Activated CD4-positive, alpha-beta T cell treated with anti-CD3 and anti-CD28 coated beads, Interleukin-2, amount 50 U/mL, for 16 hours (primary cell): ENCODE measurements around the gene ESR2.
"Not testable (repeated sequence)": the region's sequence is repeated elsewhere in the genome, so short reads cannot be mapped to it uniquely, and the experiment has no call there.

Experiments used
- DNase-seq: peaks from one replicate; pipeline ENCODE4 v3.0.0-alpha.2; 2020

The ESR2 gene

DNA sequence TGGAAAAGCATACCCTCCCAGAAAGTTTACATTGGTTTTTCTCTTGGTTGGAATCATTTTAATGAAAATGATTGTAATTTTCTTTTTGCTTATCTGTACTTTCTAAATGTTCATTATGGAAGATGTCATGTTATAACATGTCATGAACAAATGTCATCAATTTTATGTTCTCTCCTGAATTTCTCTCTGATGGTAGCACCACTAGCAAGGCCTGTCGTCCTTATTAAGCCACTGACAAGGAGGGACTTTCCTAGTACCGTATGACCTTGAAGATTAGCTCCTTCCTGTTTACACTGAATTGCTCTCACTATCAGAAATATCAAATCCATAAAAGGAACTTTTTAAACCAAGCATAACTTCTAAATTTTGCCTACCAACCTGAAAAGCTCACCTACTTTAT lies 99.0 kb downstream of the ESR2 start:
- peak; percentile 27 for DNase-seq

GRCh38 chr14:64194404-64194803 lies 99.8 kb downstream of the ESR2 start:
- DNase-seq = no peak

- DNase-seq = no peak
Observed at GRCh38 chr14:64193821-64194220, 100.3 kb downstream of the ESR2 start.

GRCh38 chr14:64191756-64192155 lies 102.4 kb downstream of the ESR2 start:
- DNase-seq = no peak

GRCh38 chr14:64190974-64191502 lies 103.1 kb downstream of the ESR2 start:
- no peak for DNase-seq

GRCh38 chr14:64187331-64187730 lies 106.8 kb downstream of the ESR2 start:
- DNase-seq = no peak

- no peak for DNase-seq
Observed at GRCh38 chr14:64186231-64187129, 107.7 kb downstream of the ESR2 start.

DNA sequence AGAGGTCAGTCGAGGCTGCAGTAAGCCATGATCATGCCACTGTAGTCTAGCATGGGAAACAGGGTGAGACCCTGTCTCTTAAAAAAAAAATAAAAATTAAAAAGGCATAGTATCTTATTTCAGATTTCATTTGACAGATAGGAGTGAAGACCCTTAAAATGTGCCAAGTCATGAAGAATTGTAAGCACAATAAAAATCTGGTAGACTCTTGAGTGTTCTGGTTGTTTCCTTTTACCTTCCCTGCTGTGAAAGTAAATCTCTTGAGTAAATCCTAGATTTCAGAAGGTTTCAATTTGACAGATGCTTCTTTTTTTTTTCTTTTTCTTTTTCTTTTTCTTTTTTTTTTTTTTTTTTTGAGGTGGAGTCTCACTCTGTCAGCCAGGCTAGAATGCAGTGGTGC lies 109.0 kb downstream of the ESR2 start:
- DNase-seq = peak; percentile 49

GRCh38 chr14:64184103-64184729 lies 110.0 kb downstream of the ESR2 start:
- no peak for DNase-seq

GRCh38 chr14:64182908-64183307 lies 111.3 kb downstream of the ESR2 start:
- DNase-seq = not testable (repeated sequence)

DNA sequence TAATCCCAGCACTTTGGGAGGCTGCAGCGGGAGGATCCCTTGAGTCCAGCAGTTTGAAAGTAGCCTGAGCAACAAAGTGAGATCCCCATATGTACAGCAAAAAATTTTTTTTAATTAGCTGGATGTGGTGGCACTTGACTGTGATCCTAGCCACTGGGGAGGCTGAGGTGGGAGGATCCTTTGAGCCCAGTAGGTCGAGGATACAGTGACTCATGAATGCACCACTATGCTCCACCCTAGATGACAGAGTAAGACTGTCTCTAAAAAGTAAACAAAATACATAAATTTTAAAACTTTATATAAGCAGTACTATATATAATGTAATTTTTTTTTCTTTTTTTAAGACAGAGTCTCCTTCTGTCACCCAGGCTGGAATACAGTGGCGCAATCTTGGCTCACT lies 115.4 kb downstream of the ESR2 start:
- DNase-seq = no peak

DNA sequence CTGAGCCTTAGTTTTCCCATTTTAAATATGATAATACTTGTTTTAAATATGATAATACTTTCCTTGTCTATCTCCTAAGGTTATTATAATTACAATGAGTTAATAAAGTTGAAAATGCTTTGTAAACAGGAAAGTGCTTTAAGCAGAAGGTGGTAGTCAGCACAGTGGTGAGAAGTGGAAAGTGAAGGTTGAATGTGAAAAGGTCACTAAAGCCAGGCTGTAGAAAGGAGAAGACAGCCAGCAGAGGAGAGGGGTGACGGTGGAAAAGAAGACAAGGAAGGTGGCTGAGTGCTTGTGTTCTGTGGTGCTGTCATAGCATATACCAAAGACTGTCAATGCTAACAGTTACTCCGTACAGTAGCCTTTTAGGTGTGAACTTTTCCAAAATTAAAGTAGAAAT lies 117.8 kb downstream of the ESR2 start:
- no peak for DNase-seq

- DNase-seq = peak; percentile 17
Observed at GRCh38 chr14:64174922-64175782, 119.0 kb downstream of the ESR2 start.

DNA sequence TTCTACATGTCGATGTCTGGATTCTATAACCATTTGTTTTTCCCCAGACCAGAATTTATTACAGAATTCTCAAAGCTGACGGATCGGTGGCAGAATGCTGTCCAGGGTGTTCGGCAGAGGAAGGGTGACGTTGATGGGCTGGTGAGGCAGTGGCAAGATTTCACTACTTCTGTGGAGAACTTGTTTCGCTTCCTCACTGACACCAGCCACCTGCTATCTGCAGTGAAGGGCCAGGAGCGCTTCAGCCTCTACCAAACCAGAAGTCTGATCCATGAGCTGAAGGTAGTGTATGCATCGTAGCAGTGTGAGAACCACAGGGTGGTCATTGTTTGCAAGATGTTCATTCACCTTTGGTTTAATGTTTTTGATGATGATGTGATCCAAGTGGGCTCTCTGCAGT lies 124.0 kb downstream of the ESR2 start:
- no peak for DNase-seq

- DNase-seq = no peak
Observed at GRCh38 chr14:64159588-64159987, 134.6 kb downstream of the ESR2 start.

DNA sequence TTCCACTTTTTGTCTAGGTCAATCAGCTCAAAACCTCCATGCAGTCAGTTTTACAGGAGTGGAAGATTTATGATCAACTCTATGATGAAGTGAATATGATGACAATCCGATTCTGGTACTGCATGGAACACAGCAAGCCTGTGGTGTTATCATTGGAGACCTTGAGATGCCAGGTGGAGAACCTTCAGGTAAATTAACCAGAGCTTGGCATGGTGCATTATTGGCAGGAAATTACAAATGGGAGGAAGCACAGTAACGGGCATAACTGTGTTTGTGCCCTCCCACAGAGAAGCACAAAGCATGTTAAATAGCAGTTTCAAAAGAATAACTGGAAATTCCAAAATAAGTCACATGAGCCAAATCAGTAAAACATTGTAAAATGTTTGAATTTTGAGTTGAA lies 135.6 kb downstream of the ESR2 start:
- no peak for DNase-seq

DNA sequence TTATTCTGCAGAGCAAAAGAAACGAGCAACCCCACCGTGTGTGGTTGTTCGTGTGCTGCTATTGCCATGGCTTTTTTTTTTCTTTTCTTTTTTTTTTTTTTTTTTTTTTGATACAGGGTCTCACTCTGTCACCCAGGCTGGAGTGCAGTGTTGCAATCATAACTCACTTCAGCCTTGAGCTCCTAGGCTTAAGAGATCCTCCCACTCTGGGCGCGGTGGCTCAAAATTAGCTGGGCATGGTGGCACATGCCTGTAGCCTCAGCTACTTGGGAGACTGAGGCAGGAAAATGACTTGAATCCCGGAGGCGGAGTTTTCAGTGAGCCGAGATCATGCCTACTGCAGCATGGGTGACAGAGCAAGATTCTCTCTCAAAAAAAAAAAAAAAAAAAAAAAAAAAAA lies 144.2 kb downstream of the ESR2 start:
- no peak for DNase-seq

- DNase-seq = no peak
Observed at GRCh38 chr14:64147126-64147790, 146.9 kb downstream of the ESR2 start.

GRCh38 chr14:64137657-64138290 lies 156.4 kb downstream of the ESR2 start:
- DNase-seq = no peak

DNA sequence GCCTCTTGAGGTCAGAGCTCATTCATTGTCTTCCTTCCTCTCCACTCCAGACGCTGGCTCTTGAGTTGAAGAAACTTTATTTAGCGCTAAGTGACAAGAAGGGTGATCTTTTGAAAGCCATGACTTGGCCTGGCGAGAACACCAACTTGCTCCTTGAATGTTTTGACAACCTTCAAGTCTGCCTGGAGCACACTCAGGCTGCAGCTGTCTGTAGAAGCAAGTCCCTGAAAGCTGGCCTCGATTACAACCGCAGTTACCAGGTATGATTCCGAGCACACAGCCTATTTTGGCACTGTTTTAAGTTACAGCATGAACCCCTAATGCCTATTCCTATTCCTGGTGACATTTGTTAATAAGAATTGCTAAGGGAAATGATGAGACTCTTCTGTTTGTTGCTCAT lies 167.6 kb downstream of the ESR2 start:
- DNase-seq = no peak

DNA sequence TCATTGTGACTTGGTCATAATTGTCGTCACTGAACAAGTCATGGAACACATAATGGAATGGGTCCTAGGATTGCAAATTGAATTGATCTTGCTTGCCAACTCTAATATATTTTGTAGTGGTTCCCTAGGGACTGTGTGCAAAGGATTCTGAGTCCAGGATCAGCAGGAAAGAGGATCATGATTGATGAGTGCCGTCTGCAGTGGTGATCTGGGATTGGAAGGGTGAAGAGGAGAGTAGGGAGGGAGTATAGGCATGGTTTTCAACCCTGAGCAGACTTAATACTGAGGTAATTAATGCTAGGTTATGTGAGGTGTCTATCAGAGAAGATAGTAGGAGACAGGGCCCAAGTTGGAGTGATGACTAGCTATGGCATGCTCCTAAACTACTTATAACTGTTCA lies 168.9 kb downstream of the ESR2 start:
- DNase-seq = no peak

- DNase-seq = peak; percentile 68
Observed at GRCh38 chr14:64123241-64123822, 170.8 kb downstream of the ESR2 start.
